Measurements from ENCODE around the gene TRIM62.

TRIM62 gene

GRCh38 chr1:33096363-33097005, 85.4 kb downstream of the TRIM62 start:
- no peak for DNase-seq
